ENCODE measurements around the gene MCTP2.

Gene MCTP2

DNA sequence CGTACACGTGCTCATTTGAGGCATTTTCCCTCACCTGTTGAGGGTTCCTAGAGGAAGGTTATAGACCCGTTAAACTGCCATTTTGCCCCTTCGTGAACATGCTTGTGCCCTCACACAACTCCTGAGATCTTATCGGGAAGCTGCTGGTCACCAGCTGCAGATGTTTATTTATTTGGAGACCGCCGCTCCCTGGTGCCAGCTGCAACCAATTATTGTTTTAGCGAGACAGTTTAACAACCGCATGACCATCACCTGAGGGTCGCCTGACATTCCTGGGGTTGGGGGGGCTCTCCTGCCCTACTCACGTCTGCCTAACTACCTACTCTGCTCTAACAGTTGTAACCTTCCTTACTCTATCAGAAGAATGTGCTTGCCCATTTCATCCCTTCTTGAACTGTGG lies 292.5 kb downstream of the MCTP2 start:
- CTCF ChIA-PET, result interaction anchor here (1.0 kb wide), 1 partner anchor 39 kb away, joined by 3 read pairs; no protein-coding TSS in a partner anchor

DNA sequence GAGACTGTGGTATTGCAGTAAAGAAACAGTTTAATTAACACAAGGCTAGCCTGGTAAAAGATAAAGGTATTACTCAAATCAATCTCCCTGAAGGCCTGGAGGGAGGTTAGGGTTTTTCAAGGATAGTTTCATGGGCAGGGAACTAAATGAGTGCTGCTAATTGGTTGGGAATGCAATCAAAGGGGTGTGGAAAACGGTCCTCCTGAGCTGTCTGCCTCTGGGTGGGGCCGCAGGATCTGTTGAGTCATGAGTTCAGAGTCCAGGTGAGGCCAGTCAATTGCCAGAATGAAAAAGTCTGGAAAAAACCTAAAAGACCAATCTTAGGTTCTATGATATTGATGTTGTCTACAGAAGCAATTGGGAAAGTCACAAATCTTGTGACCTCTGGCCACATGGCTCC lies 293.2 kb downstream of the MCTP2 start:
- ChIA-PET CTCF (interaction anchor here (0.7 to 1.9 kb wide), 3 partner anchors 8 to 1617 kb away, joined by 3 to 7 read pairs (median 3); no protein-coding TSS in a partner anchor), POLR2A (no interaction called here)
- no peak for TF ChIP-seq ZSCAN30 (tag by site-specific recombination; IDR thresholded peaks at IDR 0.05)
- no peaks in the 10 kb centered on the region for H3K36me3 ChIP-seq (ENCODE audit: control insufficient read depth in 2 of 2, insufficient read depth in 1 of 2, low read length in 2 of 2)
- H3K27ac ChIP-seq (ENCODE audit: extremely low read depth, low read depth, low read length), result no peak overlapping the region
- H3K4me1 ChIP-seq (ENCODE audit: control insufficient read depth, insufficient read depth, low read length), result peaks cover 5% of the 10 kb centered on the region
- no peak overlapping the region for H3K4me3 ChIP-seq (ENCODE audit: low read depth, low read length)
- no peaks in the 10 kb centered on the region for H3K9me3 ChIP-seq (ENCODE audit: control insufficient read depth, insufficient read depth, low read depth, low read length)

More for the DNA sequence above, 292.5 kb downstream of the MCTP2 start:
- POLR2A ChIA-PET, result no interaction called here
- H3K9me3 ChIP-seq (ENCODE audit: control insufficient read depth, insufficient read depth, low read depth, low read length), result no peaks in the 10 kb centered on the region
- no peaks in the 10 kb centered on the region for H3K36me3 ChIP-seq (ENCODE audit: control insufficient read depth in 2 of 2, insufficient read depth in 1 of 2, low read length in 2 of 2)
- H3K4me3 ChIP-seq (ENCODE audit: low read depth, low read length), result no peak overlapping the region
- H3K27ac ChIP-seq (ENCODE audit: extremely low read depth, low read depth, low read length), result no peak overlapping the region
- H3K4me1 ChIP-seq (ENCODE audit: control insufficient read depth, insufficient read depth, low read length), result peaks cover 5% of the 10 kb centered on the region
- TF ChIP-seq REPIN1 (tag by site-specific recombination; IDR thresholded peaks at IDR 0.05; ENCODE audit: low read depth) (no peak), ZNF560 (tag by site-specific recombination; IDR thresholded peaks at IDR 0.05; ENCODE audit: borderline replicate concordance) (no peak), KLF16 (tag by site-specific recombination; IDR thresholded peaks at IDR 0.05) (no peak), ZNF664 (tag by site-specific recombination; IDR thresholded peaks at IDR 0.05) (no peak), SP3 (tag by site-specific recombination; IDR thresholded peaks at IDR 0.05) (no peak), ZNF558 (tag by site-specific recombination; IDR thresholded peaks at IDR 0.05) (no peak), ZNF473 (tag by site-specific recombination; IDR thresholded peaks at IDR 0.05) (no peak), ZNF521 (tag by site-specific recombination; IDR thresholded peaks at IDR 0.05) (no peak), FEZF1 (tag by site-specific recombination; IDR thresholded peaks at IDR 0.05) (no peak), ZNF629 (tag by site-specific recombination; IDR thresholded peaks at IDR 0.05) (no peak), ZNF214 (tag by site-specific recombination; IDR thresholded peaks at IDR 0.05; ENCODE audit: borderline replicate concordance) (no peak), ZNF138 (tag by site-specific recombination; IDR thresholded peaks at IDR 0.05; ENCODE audit: borderline replicate concordance) (no peak), PRDM6 (tag by site-specific recombination; IDR thresholded peaks at IDR 0.05) (no peak)
- TF ChIP-seq, protein P1, sequence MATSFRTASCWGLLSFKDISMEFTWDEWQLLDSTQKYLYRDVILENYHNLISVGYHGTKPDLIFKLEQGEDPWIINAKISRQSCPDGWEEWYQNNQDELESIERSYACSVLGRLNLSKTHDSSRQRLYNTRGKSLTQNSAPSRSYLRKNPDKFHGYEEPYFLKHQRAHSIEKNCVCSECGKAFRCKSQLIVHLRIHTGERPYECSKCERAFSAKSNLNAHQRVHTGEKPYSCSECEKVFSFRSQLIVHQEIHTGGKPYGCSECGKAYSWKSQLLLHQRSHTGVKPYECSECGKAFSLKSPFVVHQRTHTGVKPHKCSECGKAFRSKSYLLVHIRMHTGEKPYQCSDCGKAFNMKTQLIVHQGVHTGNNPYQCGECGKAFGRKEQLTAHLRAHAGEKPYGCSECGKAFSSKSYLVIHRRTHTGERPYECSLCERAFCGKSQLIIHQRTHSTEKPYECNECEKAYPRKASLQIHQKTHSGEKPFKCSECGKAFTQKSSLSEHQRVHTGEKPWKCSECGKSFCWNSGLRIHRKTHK (tag by site-specific recombination; IDR thresholded peaks at IDR 0.05), result no peak
- TF ChIP-seq, protein P2, sequence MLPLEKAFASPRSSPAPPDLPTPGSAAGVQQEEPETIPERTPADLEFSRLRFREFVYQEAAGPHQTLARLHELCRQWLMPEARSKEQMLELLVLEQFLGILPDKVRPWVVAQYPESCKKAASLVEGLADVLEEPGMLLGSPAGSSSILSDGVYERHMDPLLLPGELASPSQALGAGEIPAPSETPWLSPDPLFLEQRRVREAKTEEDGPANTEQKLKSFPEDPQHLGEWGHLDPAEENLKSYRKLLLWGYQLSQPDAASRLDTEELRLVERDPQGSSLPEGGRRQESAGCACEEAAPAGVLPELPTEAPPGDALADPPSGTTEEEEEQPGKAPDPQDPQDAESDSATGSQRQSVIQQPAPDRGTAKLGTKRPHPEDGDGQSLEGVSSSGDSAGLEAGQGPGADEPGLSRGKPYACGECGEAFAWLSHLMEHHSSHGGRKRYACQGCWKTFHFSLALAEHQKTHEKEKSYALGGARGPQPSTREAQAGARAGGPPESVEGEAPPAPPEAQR (tag by site-specific recombination; IDR thresholded peaks at IDR 0.05), result no peak
- TF ChIP-seq, protein P3, sequence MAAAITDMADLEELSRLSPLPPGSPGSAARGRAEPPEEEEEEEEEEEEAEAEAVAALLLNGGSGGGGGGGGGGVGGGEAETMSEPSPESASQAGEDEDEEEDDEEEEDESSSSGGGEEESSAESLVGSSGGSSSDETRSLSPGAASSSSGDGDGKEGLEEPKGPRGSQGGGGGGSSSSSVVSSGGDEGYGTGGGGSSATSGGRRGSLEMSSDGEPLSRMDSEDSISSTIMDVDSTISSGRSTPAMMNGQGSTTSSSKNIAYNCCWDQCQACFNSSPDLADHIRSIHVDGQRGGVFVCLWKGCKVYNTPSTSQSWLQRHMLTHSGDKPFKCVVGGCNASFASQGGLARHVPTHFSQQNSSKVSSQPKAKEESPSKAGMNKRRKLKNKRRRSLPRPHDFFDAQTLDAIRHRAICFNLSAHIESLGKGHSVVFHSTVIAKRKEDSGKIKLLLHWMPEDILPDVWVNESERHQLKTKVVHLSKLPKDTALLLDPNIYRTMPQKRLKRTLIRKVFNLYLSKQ (tag by site-specific recombination; IDR thresholded peaks at IDR 0.05; ENCODE audit: borderline replicate concordance), result no peak
